Prostate gland (tissue), 2 donors: ENCODE data around the gene CORO2B.

ENCODE experiments used
- CTCF ChIP-seq, 4 experiments: fragments of 200-600 bp in 2 of 4; fragments of 450-650 bp in 2 of 4; sonication (generic) in 2 of 4; IDR thresholded peaks; 1 replicate in 3 of 4; 2 replicates in 1 of 4; pipeline ENCODE4 v1.5.1; 2016 to 2019; ENCODE audit warnings: antibody characterized with exemption in 4 of 4, mild to moderate bottlenecking in 2 of 4, moderate library complexity in 2 of 4
- POLR2A ChIP-seq: fragments of 450-650 bp; IDR thresholded peaks from one replicate; pipeline ENCODE4 v1.6.1; 2016; ENCODE audit warnings: antibody characterized with exemption, mild to moderate bottlenecking

- TF ChIP-seq CTCF (IDR thresholded peaks at IDR 0.05) (no peak), POLR2A (no peak)
Observed at GRCh38 chr15:68626283-68626682, 47.5 kb downstream of the CORO2B start.
